A673 (cell line): ENCODE data around the gene SLC2A1.

Source experiments
- EZH2 ChIP-seq: fragments of 200-600 bp; sonication (generic); IDR thresholded peaks from 2 replicates; pipeline ENCODE4 v1.6.1; 2017; ENCODE audit warnings: borderline replicate concordance, low read depth, mild to moderate bottlenecking, mixed read lengths, antibody characterized with exemption, low read length; ENCODE audit not compliant: poor library complexity, severe bottlenecking
- TF ChIP-seq, protein P1 (sequence below): fragments of 300-800, 200-600 bp; sonication (generic); conservative IDR thresholded peaks from 2 replicates; pipeline ENCODE4 v1.5.1; 2017; ENCODE audit warnings: low read depth, mild to moderate bottlenecking, antibody characterized with exemption, low read length, moderate library complexity, mixed read lengths

DNA sequence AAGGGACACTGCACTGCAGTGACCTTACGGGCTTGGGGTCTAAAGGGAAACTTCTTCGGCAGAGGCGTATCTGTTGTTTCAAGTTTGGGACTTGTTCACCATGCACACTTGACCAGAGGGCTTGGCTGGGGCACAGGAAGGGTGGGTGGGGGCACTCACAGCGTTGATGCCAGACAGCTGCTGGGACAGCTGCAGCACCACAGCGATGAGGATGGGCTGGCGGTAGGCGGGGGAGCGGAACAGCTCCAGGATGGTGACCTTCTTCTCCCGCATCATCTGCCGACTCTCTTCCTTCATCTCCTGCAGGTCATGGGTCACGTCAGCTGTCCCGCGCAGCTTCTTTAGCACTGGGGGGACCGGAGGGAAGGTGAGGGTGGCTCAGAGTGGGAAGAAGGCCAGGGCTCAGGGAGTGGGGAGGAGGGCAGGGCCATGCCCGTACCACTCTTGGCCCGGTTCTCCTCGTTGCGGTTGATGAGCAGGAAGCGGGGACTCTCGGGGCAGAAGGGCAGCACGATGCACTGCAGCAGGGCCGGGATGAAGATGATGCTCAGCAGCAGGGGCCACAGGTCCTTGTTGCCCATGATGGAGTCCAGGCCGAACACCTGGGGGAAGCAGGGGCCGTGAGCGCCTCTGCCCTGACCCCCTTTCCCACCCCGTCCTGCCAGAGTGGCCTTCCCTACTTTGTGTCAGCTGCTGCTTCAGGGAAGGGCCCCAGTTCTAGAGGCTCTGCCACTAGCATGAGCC is 29.1 kb downstream of the SLC2A1 start:
- TF ChIP-seq, protein P1, sequence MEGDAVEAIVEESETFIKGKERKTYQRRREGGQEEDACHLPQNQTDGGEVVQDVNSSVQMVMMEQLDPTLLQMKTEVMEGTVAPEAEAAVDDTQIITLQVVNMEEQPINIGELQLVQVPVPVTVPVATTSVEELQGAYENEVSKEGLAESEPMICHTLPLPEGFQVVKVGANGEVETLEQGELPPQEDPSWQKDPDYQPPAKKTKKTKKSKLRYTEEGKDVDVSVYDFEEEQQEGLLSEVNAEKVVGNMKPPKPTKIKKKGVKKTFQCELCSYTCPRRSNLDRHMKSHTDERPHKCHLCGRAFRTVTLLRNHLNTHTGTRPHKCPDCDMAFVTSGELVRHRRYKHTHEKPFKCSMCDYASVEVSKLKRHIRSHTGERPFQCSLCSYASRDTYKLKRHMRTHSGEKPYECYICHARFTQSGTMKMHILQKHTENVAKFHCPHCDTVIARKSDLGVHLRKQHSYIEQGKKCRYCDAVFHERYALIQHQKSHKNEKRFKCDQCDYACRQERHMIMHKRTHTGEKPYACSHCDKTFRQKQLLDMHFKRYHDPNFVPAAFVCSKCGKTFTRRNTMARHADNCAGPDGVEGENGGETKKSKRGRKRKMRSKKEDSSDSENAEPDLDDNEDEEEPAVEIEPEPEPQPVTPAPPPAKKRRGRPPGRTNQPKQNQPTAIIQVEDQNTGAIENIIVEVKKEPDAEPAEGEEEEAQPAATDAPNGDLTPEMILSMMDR, result no peak
- TF ChIP-seq EZH2, result no peak
